HUDEP-2 (cell line): Measurements from ENCODE around the gene PPA1.
"Not testable (repeated sequence)": the region's sequence is repeated elsewhere in the genome, so short reads cannot be mapped to it uniquely, and the experiment has no call there.

ENCODE experiments used
- DNase-seq, 76 experiments: peaks; one replicate each; lab custom pipeline; 2025; ENCODE audit not compliant: unreplicated experiment in 76 of 76; lab: John Stamatoyannopoulos, UW

The PPA1 gene

DNA sequence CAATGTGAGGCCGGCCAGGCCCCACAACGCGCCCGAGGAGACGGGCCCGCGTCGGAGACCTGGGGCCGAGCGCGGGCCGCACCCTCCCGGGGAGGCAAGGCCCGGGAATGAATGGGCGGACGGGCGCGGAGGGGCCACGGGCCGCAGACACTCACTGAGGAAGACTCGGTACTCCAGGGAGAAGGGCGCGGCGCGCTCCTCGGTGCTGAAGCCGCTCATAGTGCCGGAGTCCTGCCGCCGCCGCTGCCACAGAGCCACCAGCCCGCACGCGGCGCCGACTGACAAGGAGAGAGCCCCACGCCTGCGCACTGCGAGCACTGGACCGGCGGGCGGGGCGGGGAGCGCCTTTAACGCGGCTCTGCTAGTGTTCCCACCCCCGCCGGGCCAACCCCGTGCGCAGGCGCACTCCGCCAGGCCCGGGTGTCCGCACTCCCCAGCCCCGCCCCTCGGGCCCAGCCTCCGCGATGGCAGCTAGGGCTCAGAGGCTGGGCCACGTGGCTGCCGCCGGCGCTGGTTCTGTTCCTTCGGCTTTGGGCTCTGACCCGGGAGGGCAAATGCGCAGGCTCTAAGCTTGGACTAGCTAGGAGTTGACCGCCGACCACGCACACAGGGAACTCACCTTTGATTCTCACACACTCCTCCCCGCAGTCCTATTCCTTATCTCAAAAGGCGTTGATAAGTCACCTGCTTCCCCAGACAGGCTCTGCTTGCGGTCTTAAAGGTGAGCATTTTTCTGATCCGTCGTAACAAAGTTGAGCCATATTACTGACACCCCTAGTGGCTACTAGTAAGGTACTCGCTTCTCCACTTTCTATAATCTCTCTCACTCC is at the start of gene PPA1:
TSS of gene PPA1 (minus strand) at position 321 of the 830 bp plus-strand sequence. CDS start at position 219, 102 bp downstream.
- DNase-seq: peak in 75 of 76 experiments; percentile 58 to 99 (median 95)

DNA sequence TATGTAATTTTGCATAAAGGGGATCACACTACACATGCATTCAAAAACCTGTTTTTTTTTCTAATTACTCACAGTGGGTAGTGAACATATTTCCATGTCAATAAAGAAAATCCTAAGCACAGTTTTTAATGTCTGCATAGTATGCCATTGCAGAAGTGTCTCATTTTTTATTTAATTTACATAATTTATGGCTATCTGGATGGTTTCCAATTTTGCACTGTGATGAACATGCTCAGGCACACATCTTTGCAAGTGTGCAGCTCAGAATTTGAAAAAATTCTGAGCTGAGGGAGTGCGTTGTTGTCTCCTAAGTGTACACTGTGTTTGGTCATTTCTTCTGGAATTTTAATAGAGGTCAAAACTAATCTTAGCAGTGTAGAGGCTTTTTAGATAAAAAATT is 48.4 kb upstream of the PPA1 start:
- no peak for DNase-seq

DNA sequence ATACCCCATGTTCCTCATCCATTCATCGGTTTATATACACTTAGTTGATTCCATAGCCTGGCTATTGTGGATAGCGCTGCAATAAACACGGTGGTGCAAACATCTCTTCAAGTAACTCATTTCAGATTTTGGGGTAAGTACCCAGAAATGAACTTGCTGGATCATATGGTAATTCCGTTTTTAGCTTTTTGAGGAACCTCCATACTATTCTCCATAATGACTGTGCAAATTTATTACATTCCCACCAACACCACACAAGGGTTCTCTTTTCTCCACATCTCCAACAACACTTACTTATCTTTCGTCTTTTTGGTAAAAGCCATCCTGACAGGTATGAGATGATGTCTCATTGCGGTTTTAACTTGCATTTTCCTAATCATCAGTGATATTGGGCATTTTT is 46.9 kb upstream of the PPA1 start:
- DNase-seq: no peak

DNA sequence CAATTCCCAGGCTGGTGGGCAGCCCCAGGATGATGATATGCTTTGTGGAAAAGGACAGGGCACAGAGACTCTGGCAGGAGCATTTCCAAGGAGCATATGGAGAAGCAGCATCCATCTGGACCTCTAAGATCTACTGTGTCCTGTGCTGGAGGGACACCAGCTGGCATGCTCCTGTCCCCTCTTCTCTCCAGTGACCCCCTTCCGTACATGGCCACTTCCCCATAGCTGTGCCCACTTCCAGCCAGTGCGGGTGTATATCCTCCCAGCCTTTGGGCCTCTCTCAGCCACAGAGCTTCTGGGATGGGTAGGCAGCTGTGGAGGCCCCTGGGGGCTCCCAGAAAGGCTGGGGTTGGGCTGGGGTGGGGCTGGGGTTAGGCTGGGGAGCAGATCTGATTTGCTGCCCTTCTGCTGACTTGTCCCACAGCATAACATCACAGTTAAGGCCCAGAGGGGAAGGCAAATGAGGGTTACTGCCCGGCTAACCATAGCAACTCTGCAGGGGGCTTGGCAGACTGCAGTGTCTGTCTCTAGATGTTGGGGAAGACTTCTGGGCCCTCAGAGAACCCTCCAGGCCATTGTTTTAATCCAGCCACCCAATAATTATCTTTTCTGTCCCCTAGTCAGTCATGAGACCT is 44.3 kb upstream of the PPA1 start:
- no peak for DNase-seq

DNA sequence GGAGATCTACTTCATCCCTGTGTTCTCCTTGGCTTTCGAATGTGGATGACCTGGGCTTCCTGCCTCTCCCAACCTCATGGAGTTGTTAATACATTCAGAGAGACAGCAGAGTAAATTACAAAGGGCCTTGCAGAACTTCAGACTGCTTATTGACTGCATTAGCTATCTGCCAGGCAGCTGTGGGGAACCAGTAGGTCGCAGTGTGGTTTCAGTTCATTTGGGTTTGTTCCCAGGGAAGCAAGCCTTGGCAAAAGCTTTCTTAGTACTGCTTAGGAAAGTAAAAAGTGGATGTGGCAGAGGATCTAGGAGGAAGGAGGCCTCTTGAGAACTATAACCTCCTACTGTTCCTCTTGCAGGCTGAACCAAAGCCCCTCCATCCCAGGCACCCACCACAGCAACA is 41.4 kb upstream of the PPA1 start:
- DNase-seq: no peak

DNA sequence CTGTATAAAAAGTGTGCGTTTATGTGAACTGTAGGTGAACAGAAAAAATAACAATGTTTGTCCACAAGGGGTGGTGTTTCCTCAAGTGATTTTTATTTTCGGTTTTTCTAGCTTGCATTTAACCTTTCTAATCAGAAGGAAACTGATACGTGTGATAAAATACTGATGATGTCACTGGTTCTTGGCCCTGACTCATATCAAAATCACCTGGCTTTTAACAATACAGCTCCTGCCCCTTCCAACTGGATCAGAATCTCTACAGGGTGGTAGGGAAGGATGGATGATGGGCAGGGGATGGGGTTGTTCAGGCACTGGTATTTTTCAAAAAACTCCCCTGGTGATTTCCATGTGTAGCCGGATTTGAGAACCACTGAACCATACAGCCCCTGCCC is 39.7 kb upstream of the PPA1 start:
- DNase-seq: peak in 2 of 76 experiments; percentile 1 to 6

DNA sequence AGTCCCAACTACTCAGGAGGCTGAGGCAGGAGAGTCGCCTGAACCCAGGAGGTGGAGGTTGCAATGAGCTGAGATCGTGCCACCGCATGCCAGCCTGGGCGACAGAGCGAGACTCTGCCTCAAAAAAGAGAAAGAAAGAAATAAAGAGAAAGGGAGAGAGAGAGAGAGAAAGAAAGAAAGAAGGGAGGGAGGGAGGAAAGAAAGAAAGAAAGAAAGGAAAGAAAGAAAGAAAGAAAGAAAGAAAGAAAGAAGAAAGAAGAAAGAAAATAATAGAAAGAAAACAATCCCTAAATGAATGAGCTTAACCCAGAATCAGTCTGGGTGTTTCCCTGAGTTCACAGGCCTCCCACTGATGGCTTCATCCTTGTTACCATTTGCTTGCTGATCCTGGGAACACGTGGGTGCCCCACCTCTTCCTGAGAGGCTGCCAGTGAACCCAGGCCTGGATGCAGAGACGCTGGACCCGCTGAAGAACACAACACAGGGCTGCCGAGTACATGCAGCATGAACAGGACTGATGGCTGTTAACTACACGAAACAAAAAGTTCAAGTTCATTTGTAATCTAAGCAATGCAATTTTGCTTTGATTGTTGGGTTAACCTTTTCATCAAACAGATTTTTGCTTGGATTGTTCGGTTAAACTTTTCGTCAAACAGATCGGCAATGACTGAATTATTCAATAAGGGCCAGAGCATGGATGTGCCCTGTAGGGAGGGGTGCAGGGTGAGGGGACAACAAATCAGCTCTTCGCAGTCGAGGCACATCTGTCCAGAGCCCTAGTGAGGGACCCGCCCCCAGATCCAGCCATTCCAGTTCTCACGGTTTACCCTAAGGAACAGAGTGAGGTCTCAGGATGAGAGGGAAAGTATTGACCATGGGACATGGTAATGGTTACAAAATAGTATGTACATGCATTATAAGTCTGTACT is 39.0 kb upstream of the PPA1 start:
- DNase-seq: no peak

DNA sequence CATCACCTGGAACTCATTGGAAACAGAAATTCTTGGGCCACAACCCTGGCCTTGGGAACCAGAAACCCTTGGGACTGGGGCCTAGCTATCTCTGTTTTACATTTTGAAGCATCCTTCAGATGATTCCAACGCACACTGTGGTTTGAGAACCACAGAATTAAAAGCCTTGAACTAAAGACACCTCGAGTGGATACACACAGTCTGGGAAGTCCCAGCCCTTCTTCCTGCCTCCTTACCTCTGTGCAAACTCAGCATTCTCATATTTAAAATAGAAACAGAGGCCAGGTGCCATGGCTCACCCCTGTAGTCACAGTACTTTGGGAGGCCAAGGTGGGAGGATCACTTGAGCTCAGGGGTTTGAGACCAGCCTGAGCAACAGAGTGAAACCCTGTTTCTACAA is 37.7 kb upstream of the PPA1 start:
- no peak for DNase-seq

DNA sequence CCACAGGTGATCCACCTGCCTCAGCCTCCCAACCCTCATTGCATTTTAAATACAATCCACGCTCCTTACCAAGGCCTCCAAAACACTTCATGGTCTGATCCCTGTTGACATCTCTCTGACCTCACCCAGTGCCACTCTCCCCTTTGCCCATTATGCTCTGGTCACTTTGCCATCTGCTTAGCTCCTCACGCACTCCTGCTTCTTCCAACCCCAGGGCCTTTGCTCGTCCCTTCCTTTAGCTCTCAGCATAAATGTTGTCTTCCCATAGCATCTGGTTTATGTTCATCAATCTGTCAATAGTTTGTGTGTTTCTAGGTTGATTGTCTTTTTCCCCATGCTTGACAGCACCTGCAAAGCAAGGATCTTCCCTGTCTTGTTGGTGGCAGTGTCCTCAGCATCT is 36.5 kb upstream of the PPA1 start:
- DNase-seq: no peak

DNA sequence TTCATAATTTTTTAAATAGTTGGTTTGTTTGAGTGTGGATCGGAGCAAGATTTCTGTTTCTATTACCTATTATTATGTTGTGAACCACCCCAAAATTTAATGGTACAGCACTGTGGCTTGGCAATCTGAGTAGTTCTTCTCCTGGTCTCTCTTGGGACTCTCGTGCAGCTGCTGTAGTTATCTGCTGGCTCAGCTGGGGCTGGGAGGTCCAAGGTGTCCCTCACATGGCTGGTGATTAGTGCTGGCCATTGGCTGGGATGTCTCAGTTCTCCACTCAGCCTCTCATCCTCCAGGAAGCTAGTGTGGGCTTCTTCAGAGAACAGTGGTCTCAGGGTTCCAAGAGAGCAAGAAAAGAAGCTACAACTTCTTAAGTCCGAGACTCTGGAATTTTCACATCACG is 35.1 kb upstream of the PPA1 start:
- no peak for DNase-seq

DNA sequence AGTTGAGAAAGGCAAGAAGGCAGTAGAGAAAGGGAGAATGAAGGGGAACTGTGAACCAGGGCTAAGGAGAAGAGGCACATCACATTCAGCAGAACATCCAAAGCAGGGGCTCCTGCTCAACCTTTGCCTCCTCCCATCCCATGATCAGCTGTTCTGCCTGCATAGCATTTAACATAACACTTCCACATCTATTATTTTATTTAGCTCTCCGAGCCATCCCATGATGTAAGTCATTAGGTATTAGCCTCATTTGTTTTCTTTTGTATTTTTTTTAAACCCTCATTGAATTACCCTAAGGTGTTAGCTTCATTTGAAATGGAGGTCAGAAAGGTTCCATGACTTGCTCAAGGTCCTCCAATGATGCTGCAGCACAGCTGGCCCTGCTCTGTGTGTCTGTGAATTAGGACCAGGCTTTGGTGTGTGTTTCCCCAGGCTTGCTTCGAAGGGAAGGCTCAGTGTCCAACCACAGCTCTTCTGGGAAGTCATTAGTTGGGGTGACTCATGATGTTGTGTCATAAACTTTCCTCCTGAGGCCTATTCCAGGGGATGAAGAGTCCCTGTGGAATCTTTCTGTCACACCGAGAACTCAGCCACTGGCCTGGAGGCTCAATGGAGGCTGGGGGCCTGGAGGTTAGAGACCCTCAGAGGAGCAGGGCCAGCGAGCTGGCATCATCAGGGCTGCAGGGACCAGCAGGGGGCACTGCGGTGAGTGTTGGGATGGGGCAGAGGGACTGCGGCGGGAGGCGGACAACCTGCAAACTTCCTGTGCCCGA is 34.1 kb upstream of the PPA1 start:
- peak in 6 of 76 experiments; percentile 1 to 15 (median 8) for DNase-seq

DNA sequence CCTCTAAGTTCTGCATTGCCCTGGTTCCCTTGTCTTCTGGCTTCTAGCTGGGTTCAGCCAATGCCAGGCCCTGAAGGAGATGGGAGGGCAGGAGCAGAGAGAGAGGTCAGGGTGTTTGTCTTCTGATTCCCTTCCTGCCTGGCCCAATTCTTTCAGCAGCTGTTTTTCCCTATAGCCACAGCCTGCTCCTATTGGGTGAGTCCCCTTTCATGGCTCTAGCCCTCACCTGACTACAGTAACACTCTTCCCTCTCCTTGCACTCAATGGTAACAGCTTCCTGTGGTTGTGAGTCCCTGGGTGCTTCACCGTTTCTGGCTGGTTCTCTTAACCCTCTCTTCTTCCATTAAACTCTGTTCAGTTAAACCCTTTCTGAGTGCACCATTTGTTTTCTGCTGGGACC is 33.5 kb upstream of the PPA1 start:
- DNase-seq: no peak

DNA sequence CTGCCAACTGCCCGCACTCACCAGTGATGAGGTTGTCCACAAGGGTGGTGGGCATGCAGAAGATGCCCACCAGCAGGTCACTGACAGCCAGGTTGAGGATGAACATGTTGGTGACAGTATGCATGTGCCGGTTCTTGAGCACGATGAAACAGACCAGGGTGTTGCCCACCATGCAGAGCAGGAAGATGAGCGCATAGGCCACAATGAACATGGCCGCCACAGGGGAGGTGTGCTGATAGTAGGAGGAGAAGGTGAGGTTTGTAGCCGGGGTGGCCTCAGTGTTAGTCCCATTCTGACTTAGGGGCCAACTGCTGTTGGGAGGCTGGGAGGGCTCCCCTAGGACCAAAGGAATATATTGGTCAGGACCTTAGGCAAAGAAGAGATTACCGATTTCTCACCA is 32.8 kb upstream of the PPA1 start:
- no peak for DNase-seq

DNA sequence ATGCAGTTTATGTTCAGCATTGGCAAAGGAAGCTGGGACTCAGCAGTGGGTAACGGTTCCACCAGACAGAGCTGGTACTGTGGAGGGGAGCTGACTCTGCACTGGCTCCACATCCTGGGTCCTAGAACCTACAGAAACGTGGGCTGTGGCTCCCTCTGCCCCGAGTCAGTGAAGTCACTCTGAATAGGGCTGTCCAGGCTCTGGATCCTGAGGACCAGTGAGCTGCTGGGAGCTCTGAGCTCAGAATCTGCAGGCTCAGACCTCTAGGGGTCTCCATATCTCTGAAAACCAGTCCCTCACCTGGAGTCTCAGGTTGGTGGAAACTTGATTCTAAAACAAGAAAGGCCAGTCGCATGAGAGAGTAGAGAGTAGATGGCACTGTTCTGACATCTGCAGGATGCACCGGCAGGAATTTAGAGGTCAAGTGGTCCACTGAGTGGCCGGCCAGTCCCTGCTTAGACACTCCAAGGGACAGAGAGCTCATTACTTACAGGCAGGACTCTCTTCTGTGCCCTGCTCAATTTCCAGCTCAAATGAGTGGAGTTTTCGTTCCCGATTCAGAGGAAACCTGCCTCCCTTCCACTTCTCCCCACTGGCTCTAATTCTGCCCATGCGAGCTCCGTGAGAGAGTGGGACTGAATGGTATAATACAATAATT is 31.9 kb upstream of the PPA1 start:
- DNase-seq: no peak

DNA sequence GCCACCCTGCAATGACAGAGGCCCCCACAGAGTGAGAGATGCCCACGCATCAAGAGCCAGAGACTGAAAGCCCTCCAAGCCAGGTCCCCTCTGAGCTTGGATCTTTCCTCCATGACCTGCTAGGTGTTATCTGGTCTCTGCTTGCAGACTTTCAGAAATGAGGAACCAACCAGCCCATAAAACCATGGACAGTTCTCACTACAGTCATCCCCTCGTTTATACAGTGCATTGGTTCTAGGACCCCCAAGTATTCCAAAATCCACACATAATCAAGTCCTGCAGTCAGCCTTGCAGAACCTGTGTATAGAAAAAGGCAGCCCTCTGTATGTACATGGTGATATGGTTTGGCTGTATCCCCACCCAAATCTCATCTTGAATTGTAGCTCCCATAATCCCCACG is 27.5 kb upstream of the PPA1 start:
- no peak for DNase-seq

DNA sequence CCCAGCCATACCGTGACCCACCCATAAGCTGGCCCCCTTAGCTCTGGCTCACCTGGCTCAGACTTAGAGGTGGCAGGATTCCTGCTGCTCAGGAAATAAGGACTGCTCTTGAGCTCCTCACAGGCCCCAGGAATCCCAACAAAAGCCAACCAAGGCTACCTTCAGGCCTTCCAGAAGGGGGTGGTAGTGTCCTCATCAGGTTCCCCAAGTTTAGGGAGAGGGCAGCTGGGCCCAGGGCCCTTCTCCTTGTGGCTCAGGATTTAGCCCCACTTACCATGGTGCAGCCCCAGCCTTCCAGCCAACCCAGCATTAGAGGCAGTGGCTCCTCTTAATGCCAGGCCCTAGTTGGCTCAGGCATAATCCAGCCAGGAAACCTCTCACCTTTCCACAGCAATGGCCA is 27.0 kb upstream of the PPA1 start:
- DNase-seq: no peak

DNA sequence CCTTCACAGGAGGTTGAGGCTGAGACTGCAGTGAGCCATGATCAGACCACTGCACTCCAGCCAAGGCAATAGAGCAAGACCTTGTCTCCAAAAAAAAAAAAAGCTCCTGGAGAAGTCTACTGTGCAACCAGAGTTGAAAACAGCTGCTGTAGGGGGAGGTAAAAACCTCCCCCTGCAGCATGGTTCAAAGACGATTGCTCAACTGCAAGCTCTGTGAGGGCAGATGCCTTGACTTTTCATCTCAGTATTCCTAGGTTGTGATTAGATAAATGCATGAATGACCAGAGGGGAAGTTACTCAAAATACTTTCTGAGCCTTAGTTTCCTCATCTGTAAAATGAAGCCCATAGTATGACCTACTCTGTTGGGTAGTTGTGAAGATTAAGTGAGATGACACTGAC is 25.0 kb upstream of the PPA1 start:
- no peak for DNase-seq

DNA sequence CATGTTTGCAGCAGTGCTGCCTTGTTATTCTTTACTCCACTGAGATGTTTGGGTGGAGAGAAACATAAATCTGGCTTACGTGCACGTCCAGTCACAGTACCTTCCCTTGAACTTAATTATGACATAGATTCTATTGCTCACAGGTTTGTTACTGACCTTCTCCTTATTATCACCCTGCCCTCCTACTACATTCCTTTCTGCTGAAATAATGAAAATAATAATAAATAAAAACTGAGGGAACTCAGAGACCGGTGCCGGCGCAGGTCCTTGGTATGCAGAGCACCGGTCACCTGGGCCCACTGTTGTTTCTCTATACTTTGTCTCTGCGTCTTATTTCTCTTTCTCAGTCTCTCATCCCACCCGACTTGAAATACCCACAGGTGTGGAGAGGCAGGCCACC is 24.6 kb upstream of the PPA1 start:
- DNase-seq: not testable (repeated sequence)

DNA sequence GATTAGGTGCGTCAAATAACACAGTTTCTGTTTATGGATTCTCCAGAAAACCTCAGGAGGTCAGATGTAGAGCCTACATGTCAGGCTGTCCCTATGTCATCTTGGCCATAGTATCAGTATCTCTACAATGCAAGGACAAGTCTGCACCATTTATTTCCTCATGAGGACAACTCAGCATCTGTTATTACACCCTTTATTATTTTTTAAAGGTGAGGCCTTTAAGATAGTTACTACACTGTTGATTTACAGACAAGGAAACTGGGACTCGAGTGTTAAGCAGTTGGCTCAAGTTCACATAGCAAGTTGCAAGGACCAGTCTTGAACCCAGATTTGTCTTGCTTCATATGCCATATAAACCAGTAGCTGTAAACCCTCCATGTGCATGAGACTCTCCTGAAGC is 23.2 kb upstream of the PPA1 start:
- no peak for DNase-seq
